HG02759 (cell line): ENCODE measurements around the gene PTGFRN.
"Not testable (repeated sequence)": the region's sequence is repeated elsewhere in the genome, so short reads cannot be mapped to it uniquely, and the experiment has no call there.

Experiments used
- ATAC-seq: cut with Tn5 transposase; IDR thresholded peaks from one replicate; pipeline ENCODE4 v1.9.1; 2021; ENCODE audit warnings: mild to moderate bottlenecking, moderate library complexity; ENCODE audit not compliant: unreplicated experiment

PTGFRN gene

GRCh38 chr1:116915086-116915661 is 5.5 kb downstream of the PTGFRN start:
- ATAC-seq = no peak

GRCh38 chr1:116916002-116916401 is 6.3 kb downstream of the PTGFRN start:
- no peak for ATAC-seq

- no peak for ATAC-seq
Observed at GRCh38 chr1:116916533-116917445, 7.1 kb downstream of the PTGFRN start.

- no peak for ATAC-seq
Observed at GRCh38 chr1:116918714-116919357, 9.1 kb downstream of the PTGFRN start.

GRCh38 chr1:116919802-116920201 is 10.1 kb downstream of the PTGFRN start:
- no peak for ATAC-seq

- ATAC-seq = no peak
Observed at GRCh38 chr1:116920211-116920610, 10.5 kb downstream of the PTGFRN start.

GRCh38 chr1:116921301-116921885 is 11.7 kb downstream of the PTGFRN start:
- ATAC-seq = no peak

GRCh38 chr1:116921937-116922336 is 12.2 kb downstream of the PTGFRN start:
- no peak for ATAC-seq

- ATAC-seq = no peak
Observed at GRCh38 chr1:116923421-116923820, 13.7 kb downstream of the PTGFRN start.

GRCh38 chr1:116927049-116927798 is 17.5 kb downstream of the PTGFRN start:
- ATAC-seq = no peak

- ATAC-seq = no peak
Observed at GRCh38 chr1:116929961-116930592, 20.4 kb downstream of the PTGFRN start.

- no peak for ATAC-seq
Observed at GRCh38 chr1:116931016-116931918, 21.6 kb downstream of the PTGFRN start.

- ATAC-seq = no peak
Observed at GRCh38 chr1:116933606-116934515, 24.1 kb downstream of the PTGFRN start.

GRCh38 chr1:116934586-116935207 is 25.0 kb downstream of the PTGFRN start:
- ATAC-seq = no peak

- ATAC-seq = no peak
Observed at GRCh38 chr1:116938216-116938615, 28.5 kb downstream of the PTGFRN start.

GRCh38 chr1:116939780-116940543 is 30.2 kb downstream of the PTGFRN start:
- not testable (repeated sequence) for ATAC-seq
